Mucosa of gallbladder (tissue), 1 donor: Measurements from ENCODE around the gene AMBRA1. TPM values are rescaled to one million over a fixed set of nuclear protein-coding genes. Genes with fewer than 3 reads are reported as not detected.
"Not testable (repeated sequence)": the region's sequence is repeated elsewhere in the genome, so short reads cannot be mapped to it uniquely, and the experiment has no call there.

Experiments
- DNase-seq: peaks from one replicate; pipeline ENCODE4 v3.0.0-alpha.2; 2020; ENCODE audit warnings: low spot score
- total RNA-seq: library from RNA; stranded (reverse); gene quantifications from one replicate; pipeline ENCODE4 v1.2.1, GENCODE V29; 2021
- donor health status: DM: no; HTN: no; CAD: no.

Gene AMBRA1
- total RNA-seq, 1 donor from 2014 or later, result 42.1 TPM

DNA sequence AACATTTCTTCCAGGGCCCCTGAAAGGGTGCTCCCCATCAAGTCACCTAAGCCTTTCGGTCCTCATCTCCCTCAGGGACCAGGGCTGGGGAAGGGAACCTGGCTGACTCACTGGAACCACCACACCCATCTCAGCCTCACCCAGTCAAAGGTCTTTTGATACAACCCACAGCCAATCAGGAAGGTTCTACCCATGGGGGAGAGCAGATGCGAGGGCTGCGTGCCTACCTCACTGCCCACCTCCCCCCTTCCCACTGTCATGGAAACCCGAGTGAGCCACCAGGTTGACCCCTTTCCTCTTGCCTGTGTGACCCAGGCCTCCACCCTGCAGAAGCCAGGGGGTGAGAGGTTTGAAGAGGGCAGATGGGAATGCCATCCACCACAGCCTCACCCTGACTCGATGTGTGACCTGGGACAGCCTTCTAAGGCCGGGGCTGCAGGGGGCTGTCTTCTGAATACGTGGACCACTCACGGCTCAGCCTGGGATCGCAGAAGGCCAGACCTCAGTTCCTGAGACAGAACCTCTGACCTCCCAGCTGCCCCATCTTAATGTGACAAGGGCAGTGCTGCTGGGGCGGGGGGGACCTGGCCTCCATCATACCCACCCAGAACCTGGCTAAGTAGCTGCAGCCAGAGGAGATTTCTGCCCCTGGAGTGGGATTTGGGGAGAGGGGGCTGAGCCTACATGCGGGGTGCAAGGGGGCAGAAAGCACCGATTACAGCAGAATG, 209.7 kb downstream of the AMBRA1 start:
- DNase-seq, result no peak

GRCh38 chr11:46383404-46383758, 210.4 kb downstream of the AMBRA1 start:
- DNase-seq, result no peak

GRCh38 chr11:46382646-46383403, 211.0 kb downstream of the AMBRA1 start:
- no peak for DNase-seq

DNA sequence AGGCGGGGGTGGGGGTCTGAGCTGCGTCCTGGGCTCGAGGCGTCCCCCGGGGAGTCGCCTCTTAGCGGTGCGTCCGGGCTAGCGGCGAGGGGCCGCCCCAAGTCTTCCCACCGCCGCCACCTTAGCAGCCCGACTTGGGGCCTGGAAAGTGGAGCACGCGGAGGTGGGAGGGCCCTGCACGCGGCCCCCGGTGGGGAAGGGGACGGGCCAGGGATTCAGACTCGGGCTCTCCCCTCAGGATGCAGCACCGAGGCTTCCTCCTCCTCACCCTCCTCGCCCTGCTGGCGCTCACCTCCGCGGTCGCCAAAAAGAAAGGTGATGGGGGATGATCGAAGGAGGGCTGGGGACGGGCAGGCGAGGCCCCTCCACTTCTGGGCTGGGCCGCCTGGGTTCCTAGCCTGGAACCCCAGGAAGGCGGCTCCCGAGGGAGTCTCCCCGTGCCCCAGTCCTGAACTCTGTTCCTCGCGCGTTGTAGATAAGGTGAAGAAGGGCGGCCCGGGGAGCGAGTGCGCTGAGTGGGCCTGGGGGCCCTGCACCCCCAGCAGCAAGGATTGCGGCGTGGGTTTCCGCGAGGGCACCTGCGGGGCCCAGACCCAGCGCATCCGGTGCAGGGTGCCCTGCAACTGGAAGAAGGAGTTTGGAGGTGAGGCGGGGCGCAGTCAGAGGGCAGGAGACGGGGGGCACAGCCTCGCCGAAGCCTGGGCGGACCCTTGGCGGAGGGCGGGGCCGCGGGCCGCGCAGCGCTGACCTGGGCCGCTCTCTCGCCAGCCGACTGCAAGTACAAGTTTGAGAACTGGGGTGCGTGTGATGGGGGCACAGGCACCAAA, 211.8 kb downstream of the AMBRA1 start:
- no peak for DNase-seq

DNA sequence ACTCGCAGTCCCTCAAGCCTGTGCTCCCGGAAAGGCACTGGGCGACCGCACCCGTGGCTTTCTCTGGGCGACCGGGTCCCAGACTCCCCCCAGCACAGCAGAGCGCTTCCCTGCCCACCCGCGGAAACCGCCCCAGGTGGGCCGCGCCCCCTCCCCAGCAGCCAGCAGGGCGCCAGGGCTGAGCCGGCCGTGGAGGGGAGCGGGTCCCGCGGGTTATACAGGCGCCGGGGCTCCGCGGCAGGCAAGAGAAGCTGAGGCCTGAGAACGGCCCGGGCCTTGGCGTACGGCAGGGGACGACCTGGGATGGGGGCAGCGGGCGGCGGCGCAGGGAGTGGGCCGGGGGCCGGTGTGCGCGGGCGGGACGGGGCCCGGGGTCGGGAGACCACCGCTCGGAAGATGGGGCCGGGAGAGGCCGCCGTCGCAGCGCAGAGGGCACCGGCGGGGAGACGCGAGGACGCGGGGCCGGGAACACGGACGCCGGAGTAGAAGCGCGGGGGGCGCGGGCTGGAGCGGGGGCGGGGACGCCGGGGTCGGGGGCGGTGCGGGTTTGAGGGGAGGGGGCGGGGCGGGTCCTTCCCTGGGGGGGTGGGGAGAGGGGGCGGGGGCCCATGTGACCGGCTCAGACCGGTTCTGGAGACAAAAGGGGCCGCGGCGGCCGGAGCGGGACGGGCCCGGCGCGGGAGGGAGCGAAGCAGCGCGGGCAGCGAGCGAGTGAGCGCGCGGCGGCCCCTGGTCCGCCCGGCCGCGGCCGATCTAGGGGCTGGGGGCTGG, 212.6 kb downstream of the AMBRA1 start, which contains the start of gene MDK:
MDK (plus strand) TSS at position 622 of the 771 bp plus-strand sequence. CDS start 389 bp downstream, outside the sequence.
- no peak for DNase-seq

DNA sequence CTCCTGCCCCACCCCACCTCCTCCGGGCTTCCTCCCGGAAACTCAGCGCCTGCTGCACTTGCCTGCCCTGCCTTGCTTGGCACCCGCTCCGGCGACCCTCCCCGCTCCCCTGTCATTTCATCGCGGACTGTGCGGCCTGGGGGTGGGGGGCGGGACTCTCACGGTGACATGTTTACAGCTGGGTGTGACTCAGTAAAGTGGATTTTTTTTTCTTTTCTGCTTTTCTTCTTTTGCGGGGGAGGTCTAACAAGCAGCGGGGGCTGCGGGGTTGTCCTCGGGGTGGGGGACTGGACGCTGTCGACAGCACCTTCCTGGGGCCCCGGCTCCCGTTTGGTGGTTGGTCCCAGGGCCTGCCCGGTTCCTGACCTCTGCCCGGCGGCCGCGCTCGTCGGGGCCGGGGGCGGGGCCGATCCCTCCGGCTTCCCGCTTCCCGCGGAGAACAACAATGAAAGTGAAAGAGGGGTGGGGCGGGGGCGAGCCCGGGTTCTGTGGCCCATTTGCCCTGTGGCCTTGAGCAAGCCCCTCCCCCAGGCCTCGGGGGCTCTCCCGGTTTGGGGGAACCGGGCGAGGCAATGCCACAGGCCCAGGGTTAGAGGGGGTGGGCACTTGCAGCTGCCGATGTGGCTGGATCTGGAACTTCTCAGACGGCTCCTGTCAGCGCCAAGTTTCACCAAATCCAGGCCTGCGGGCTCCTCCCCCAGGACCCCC, 213.3 kb downstream of the AMBRA1 start:
- peak; percentile 53 for DNase-seq

GRCh38 chr11:46379482-46380293, 214.1 kb downstream of the AMBRA1 start:
- DNase-seq, result not testable (repeated sequence)

GRCh38 chr11:46378811-46379481, 214.9 kb downstream of the AMBRA1 start:
- DNase-seq, result no peak

DNA sequence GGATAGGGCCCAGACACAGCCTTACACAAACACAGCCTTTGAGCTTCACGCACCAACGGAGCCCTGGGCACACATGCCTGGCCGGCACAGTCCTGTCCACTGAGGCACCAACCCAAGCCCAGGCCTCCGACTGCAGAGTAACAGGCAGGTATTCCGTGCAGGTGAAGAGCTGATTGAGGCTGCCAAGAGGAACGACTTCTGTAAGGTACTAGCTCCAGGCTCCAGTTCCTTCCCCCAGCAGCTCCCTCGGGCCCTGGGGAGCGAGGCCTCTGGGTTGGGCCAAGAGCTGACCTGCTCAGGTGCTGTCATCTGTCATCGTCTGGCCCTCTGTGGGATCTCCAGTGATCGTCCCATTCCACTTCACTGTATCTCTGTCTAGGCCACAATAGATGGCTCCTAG, 215.5 kb downstream of the AMBRA1 start:
- DNase-seq, result no peak

DNA sequence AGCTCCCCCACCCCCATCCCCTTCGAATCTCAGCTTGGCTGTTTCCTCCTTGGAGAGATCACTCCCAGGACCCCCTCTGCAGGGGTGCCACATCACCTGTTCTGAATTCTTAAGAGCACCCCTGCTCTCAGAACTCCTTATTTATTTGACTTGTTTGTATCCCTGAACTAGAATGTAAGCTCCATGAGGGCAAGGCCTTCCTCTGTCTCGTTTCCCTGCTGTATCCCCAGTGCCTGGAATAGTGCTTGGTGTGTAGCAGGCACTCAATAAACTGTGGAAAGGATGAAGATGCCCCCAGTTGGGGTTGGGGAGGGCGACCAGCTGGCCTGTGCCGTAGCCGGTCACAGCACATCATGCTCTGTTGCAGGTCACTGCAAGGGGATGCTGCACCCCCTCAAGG, 216.0 kb downstream of the AMBRA1 start:
- DNase-seq, result no peak

- no peak for DNase-seq
Measured at GRCh38 chr11:46377290-46377689, 216.5 kb downstream of the AMBRA1 start.

GRCh38 chr11:46376258-46377050, 217.4 kb downstream of the AMBRA1 start:
- DNase-seq, result no peak

- no peak for DNase-seq
Measured at GRCh38 chr11:46375392-46376101, 218.3 kb downstream of the AMBRA1 start.

GRCh38 chr11:46374815-46375214, 219.0 kb downstream of the AMBRA1 start:
- no peak for DNase-seq

GRCh38 chr11:46373787-46374740, 219.8 kb downstream of the AMBRA1 start:
- no peak for DNase-seq

DNA sequence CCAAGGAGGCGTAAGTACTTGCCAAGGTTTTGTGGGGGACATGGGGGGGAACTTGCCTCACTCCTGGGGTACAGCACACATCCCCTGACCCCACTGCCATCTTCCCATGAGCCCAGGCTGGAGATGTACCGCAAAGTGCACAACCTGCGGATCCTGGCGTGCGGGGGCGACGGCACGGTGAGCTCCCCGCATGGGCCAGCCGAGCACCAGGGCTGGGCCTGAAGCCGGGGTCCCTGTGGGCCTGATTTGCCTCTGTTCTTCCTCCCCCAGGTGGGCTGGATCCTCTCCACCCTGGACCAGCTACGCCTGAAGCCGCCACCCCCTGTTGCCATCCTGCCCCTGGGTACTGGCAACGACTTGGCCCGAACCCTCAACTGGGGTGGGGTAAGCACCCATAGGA, 221.3 kb downstream of the AMBRA1 start:
- not testable (repeated sequence) for DNase-seq

- DNase-seq, result no peak
Measured at GRCh38 chr11:46372086-46372485, 221.7 kb downstream of the AMBRA1 start.
